H1 (cell line): ENCODE results near the gene MCUR1. TPM values are rescaled to one million over a fixed set of nuclear protein-coding genes. Genes with fewer than 3 reads are reported as not detected.

ENCODE experiments used
- CTCF ChIA-PET: fragments of 300-600 bp; sonication (Branson Sonifier 250); formaldehyde crosslinking; loops from one replicate; lab custom pipeline; 2021; ENCODE audit not compliant: partially characterized antibody; lab: Charles Lee
- POLR2A ChIA-PET: fragments of 300-600 bp; sonication (Branson Sonifier 250); formaldehyde crosslinking; loops from one replicate; lab custom pipeline; 2021; ENCODE audit warnings: inconsistent platforms; ENCODE audit not compliant: partially characterized antibody; lab: Charles Lee
- DNase-seq, 2 experiments: peaks; one replicate each; pipeline versions ENCODE4 v3.0.0 to v3.0.0-alpha.2; 2010 to 2022; ENCODE audit warnings: low spot score in 2 of 2, low read depth in 1 of 2, mixed read lengths in 1 of 2
- FAIRE-seq: peaks from 2 replicates; lab custom pipeline; 2011; peaks lifted over from hg19 to GRCh38; lab: Jason Lieb, UNC
- H2AFZ ChIP-seq: 2 replicates; pipeline ENCODE4 v1.8.1; 2012; ENCODE audit warnings: low read length, inconsistent platforms
- H2AK5ac ChIP-seq: 2 replicates; pipeline ENCODE4 v1.6.1; 2013; ENCODE audit warnings: low read depth, low read length
- H2BK120ac ChIP-seq: replicated peaks from 2 replicates; pipeline ENCODE3; 2013; ENCODE audit warnings: low read depth, low read length, inconsistent platforms
- H2BK12ac ChIP-seq: 2 replicates; pipeline ENCODE4 v1.6.1; 2013; ENCODE audit warnings: low read depth, low read length
- H2BK15ac ChIP-seq: 2 replicates; pipeline ENCODE4 v1.6.1; 2013; ENCODE audit warnings: low read length
- H2BK20ac ChIP-seq: 2 replicates; pipeline ENCODE4 v1.6.1; 2013; ENCODE audit warnings: low read length
- H2BK5ac ChIP-seq: 2 replicates; pipeline ENCODE4 v1.6.1; 2013; ENCODE audit warnings: low read depth, low read length
- H3K14ac ChIP-seq: 2 replicates; pipeline ENCODE4 v1.6.1; 2013; ENCODE audit warnings: inconsistent platforms; ENCODE audit not compliant: insufficient read length
- H3K18ac ChIP-seq: 2 replicates; pipeline ENCODE4 v1.6.1; 2013; ENCODE audit warnings: low read length; ENCODE audit errors: extremely low read depth
- H3K23ac ChIP-seq: 2 replicates; pipeline ENCODE4 v1.6.1; 2013; ENCODE audit warnings: inconsistent platforms; ENCODE audit not compliant: insufficient read length
- H3K23me2 ChIP-seq: 2 replicates; pipeline ENCODE4 v1.6.1; 2013; ENCODE audit warnings: low read depth, low read length
- H3K27ac ChIP-seq: 2 replicates; pipeline ENCODE4 v1.6.1; 2011; ENCODE audit warnings: low read depth, low read length, inconsistent platforms
- H3K27me3 ChIP-seq, 4 experiments: replicated peaks in 1 of 4; 1 replicate in 1 of 4; 2 replicates in 3 of 4; pipeline versions ENCODE4 v1.6.1 to v1.8.1; 2011 to 2013; ENCODE audit warnings: low read length in 3 of 4, mild to moderate bottlenecking in 3 of 4, inconsistent platforms in 2 of 4, mixed read lengths in 2 of 4, moderate library complexity in 1 of 4; ENCODE audit not compliant: control insufficient read depth in 3 of 4, insufficient read depth in 3 of 4; ENCODE audit errors: extremely low read depth in 1 of 4
- H3K36me3 ChIP-seq, 4 experiments: 2 replicates each; pipeline versions ENCODE4 v1.6.1 to v1.8.1; 2011 to 2013; ENCODE audit warnings: mild to moderate bottlenecking in 4 of 4, low read length in 3 of 4, moderate library complexity in 2 of 4, control low read depth in 1 of 4, inconsistent platforms in 1 of 4; ENCODE audit not compliant: insufficient read depth in 4 of 4, control insufficient read depth in 2 of 4
- H3K4ac ChIP-seq: replicated peaks from 2 replicates; pipeline ENCODE3; 2013; ENCODE audit warnings: low read length, low read depth, mixed read lengths, inconsistent platforms; ENCODE audit not compliant: insufficient read length
- H3K4me1 ChIP-seq, 4 experiments: replicated peaks in 1 of 4; 1 replicate in 1 of 4; 2 replicates in 3 of 4; pipeline versions ENCODE4 v1.6.1 to v1.8.1; 2011 to 2013; ENCODE audit warnings: low read length in 3 of 4, inconsistent platforms in 2 of 4, mixed read lengths in 1 of 4; ENCODE audit not compliant: insufficient read depth in 4 of 4, control insufficient read depth in 3 of 4
- H3K4me2 ChIP-seq, 2 experiments: 2 replicates each; pipeline versions ENCODE4 v1.6.1 to v1.8.1; 2011 to 2013; ENCODE audit warnings: low read depth in 2 of 2, low read length in 2 of 2, control low read depth in 1 of 2, inconsistent platforms in 1 of 2, mild to moderate bottlenecking in 1 of 2; ENCODE audit not compliant: insufficient read depth in 1 of 2
- H3K4me3 ChIP-seq, 4 experiments: fragments of 200-600, 300-600 bp in 1 of 4; sonication (generic), shearing (Covaris generic), sonication (Bioruptor Twin) in 1 of 4; 2 replicates each; pipeline versions ENCODE4 v1.5.1 to v1.8.1; 2011 to 2016; ENCODE audit warnings: low read length in 4 of 4, low read depth in 3 of 4, control low read depth in 2 of 4, inconsistent platforms in 2 of 4, mild to moderate bottlenecking in 2 of 4, mixed read lengths in 1 of 4, moderate library complexity in 1 of 4; ENCODE audit not compliant: insufficient read depth in 2 of 4; ENCODE audit errors: extremely low read depth in 1 of 4
- H3K56ac ChIP-seq: replicated peaks from 2 replicates; pipeline ENCODE3; 2013; ENCODE audit warnings: low read depth, mild to moderate bottlenecking, mixed read lengths, low read length, inconsistent platforms; ENCODE audit not compliant: insufficient read length
- H3K79me1 ChIP-seq: 2 replicates; pipeline ENCODE4 v1.6.1; 2013; ENCODE audit warnings: low read depth, low read length, control low read depth
- H3K79me2 ChIP-seq, 2 experiments: 2 replicates each; pipeline versions ENCODE4 v1.6.1 to v1.8.1; 2012 to 2013; ENCODE audit warnings: low read length in 2 of 2, mild to moderate bottlenecking in 2 of 2, inconsistent platforms in 1 of 2; ENCODE audit not compliant: insufficient read depth in 2 of 2, control insufficient read depth in 1 of 2
- H3K9ac ChIP-seq, 4 experiments: replicated peaks in 1 of 4; 1 replicate in 1 of 4; 2 replicates in 3 of 4; pipeline versions ENCODE4 v1.6.1 to v1.8.1; 2011 to 2013; ENCODE audit warnings: low read depth in 3 of 4, low read length in 3 of 4, control low read depth in 2 of 4, mild to moderate bottlenecking in 2 of 4, moderate library complexity in 2 of 4, inconsistent platforms in 1 of 4; ENCODE audit errors: extremely low read depth in 1 of 4
- H3K9me3 ChIP-seq, 2 experiments: 2 replicates each; pipeline versions ENCODE4 v1.6.1 to v1.8.1; 2012 to 2013; ENCODE audit warnings: mild to moderate bottlenecking in 2 of 2, moderate library complexity in 2 of 2, control low read depth in 1 of 2, inconsistent platforms in 1 of 2, low read depth in 1 of 2, low read length in 1 of 2, mixed read lengths in 1 of 2; ENCODE audit not compliant: insufficient read depth in 2 of 2
- H4K20me1 ChIP-seq, 2 experiments: replicated peaks in 1 of 2; 2 replicates each; pipeline versions ENCODE3 to v1.8.1; 2011 to 2013; ENCODE audit warnings: inconsistent platforms in 2 of 2, low read length in 2 of 2, mild to moderate bottlenecking in 1 of 2; ENCODE audit not compliant: insufficient read depth in 2 of 2, control insufficient read depth in 1 of 2
- H4K5ac ChIP-seq: 2 replicates; pipeline ENCODE4 v1.6.1; 2013; ENCODE audit warnings: low read length, low read depth, mixed read lengths, inconsistent platforms; ENCODE audit not compliant: insufficient read length
- H4K8ac ChIP-seq: 2 replicates; pipeline ENCODE4 v1.8.0; 2013; ENCODE audit warnings: mild to moderate bottlenecking, moderate library complexity, low read length, inconsistent platforms; ENCODE audit not compliant: insufficient read depth; ENCODE audit errors: extremely low read depth
- H4K91ac ChIP-seq: replicated peaks from 2 replicates; pipeline ENCODE3; 2013; ENCODE audit warnings: low read length, mixed read lengths, inconsistent platforms; ENCODE audit not compliant: insufficient read length
- CTBP2 ChIP-seq: IDR thresholded peaks from 2 replicates; pipeline ENCODE4 v1.7.0; 2011; ENCODE audit warnings: borderline replicate concordance, mild to moderate bottlenecking, moderate library complexity, mixed read lengths, low read length; ENCODE audit not compliant: insufficient read depth, insufficient read length
- HDAC2 ChIP-seq, 2 experiments: fragments of 300-600 bp in 1 of 2; sonication (generic) in 1 of 2; IDR thresholded peaks; 2 replicates each; pipeline ENCODE4 v1.6.1; 2011 to 2012; ENCODE audit warnings: low read depth in 2 of 2, low read length in 2 of 2, mild to moderate bottlenecking in 2 of 2, moderate library complexity in 2 of 2, borderline replicate concordance in 1 of 2, inconsistent platforms in 1 of 2
- KDM4A ChIP-seq: IDR thresholded peaks from one replicate; pipeline ENCODE4 v1.7.1; 2012; ENCODE audit warnings: low read depth, mild to moderate bottlenecking, moderate library complexity, low read length, inconsistent platforms; ENCODE audit not compliant: severe bottlenecking
- KDM5A ChIP-seq: fragments of 200-600 bp; IDR thresholded peaks from 2 replicates; pipeline ENCODE4 v1.7.1; 2012; ENCODE audit warnings: mild to moderate bottlenecking, low read length, inconsistent platforms, mixed read lengths
- MAFK ChIP-seq: IDR thresholded peaks from 2 replicates; pipeline ENCODE4 v1.6.1; 2012; ENCODE audit warnings: low read depth, mild to moderate bottlenecking, improper control_type of control experiment, low read length
- NANOG ChIP-seq: IDR thresholded peaks from 2 replicates; pipeline ENCODE4 v1.6.1; 2011; ENCODE audit warnings: low read length, low read depth, mild to moderate bottlenecking, inconsistent platforms; ENCODE audit not compliant: insufficient read depth, poor library complexity, severe bottlenecking
- RXRA ChIP-seq: IDR thresholded peaks from 2 replicates; pipeline ENCODE4 v1.6.1; 2011; ENCODE audit warnings: low read depth, mild to moderate bottlenecking, low read length, moderate library complexity; ENCODE audit not compliant: insufficient read depth
- SRF ChIP-seq: IDR thresholded peaks from 2 replicates; pipeline ENCODE4 v1.6.1; 2011; ENCODE audit warnings: mild to moderate bottlenecking, low read depth, low read length, moderate library complexity
- TAF7 ChIP-seq: optimal IDR thresholded peaks from 2 replicates; pipeline ENCODE3; 2011; ENCODE audit warnings: low read depth, mild to moderate bottlenecking, inconsistent platforms, low read length, moderate library complexity, borderline replicate concordance
- WGBS, 2 experiments: shearing (Covaris generic) in 1 of 2; methylation state at CpG; one replicate each; pipeline versions ENCODE4 v1.1.6 to v1.1.7; 2013 to 2015; ENCODE audit warnings: low lambda C conversion rate in 2 of 2, mixed read lengths in 2 of 2, inconsistent platforms in 1 of 2, low coverage in 1 of 2, missing lambda C conversion rate in 1 of 2; ENCODE audit not compliant: insufficient replicate concordance in 2 of 2, insufficient coverage in 1 of 2, insufficient read length in 1 of 2; ENCODE audit errors: extremely low coverage in 1 of 2, missing lambda C conversion rate in 1 of 2; 5-methylcytosine and 5-hydroxymethylcytosine counted together
- polyA plus RNA-seq, 7 experiments: library from polyadenylated mRNA; depleted of rRNA in 3 of 7; stranded (reverse) in 5 of 7; unstranded in 2 of 7; fragments of >200 nt in 5 of 7; fragments of 200-250 nt in 2 of 7; gene quantifications; 1 replicate in 5 of 7; 2 replicates in 1 of 7; 4 replicates in 1 of 7; pipeline versions ENCODE4 v1.2.1 to v1.2.3, GENCODE V29; 2011 to 2013; ENCODE audit warnings: missing spikeins in 2 of 7, mixed read lengths in 2 of 7
- total RNA-seq: library from RNA; stranded (reverse); fragmentation: NEBNext Ultra II Directional; extraction: Animal tissue kit (Norgen Biotek cat#: 25700); gene quantifications from 2 replicates; pipeline ENCODE4 v1.2.1, GENCODE V29; 2021
- TF ChIP-seq, protein P1 (sequence below): IDR thresholded peaks from 2 replicates; pipeline ENCODE4 v1.6.1; 2012; ENCODE audit warnings: low read length, inconsistent platforms

The MCUR1 gene
- total and polyA plus RNA-seq, 2 of the 8 experiments (the other 6 are each of a cell fraction or from before 2014, with no cell fraction given): 9.6 to 37.3 TPM

GRCh38 chr6:13841936-13842335 is 27.6 kb upstream of the MCUR1 start:
- H3K14ac ChIP-seq: no peak overlapping the region
- no peak overlapping the region; the same call in 1 of the 2 replicates for H2BK5ac ChIP-seq
- ChIA-PET POLR2A (interaction anchor here (0.8 to 1.1 kb wide), 4 partner anchors 9 to 30 kb away, joined by 3 to 4 read pairs (median 3); no protein-coding TSS in a partner anchor), CTCF (interaction anchor here (1.1 to 2.6 kb wide), 2 partner anchors 14 to 225 kb away, joined by 4 to 7 read pairs; no protein-coding TSS in a partner anchor)
- H4K20me1 ChIP-seq: no peaks in the 10 kb centered on the region
- no peak overlapping the region for H3K4me2 ChIP-seq
- H3K56ac ChIP-seq: no peak overlapping the region
- no peak overlapping the region for H2BK15ac ChIP-seq
- DNase-seq (no peak), FAIRE-seq (no peak)
- H4K5ac ChIP-seq: no peak overlapping the region
- H2AK5ac ChIP-seq: no peak overlapping the region
- H4K91ac ChIP-seq: no peak overlapping the region
- H2BK12ac ChIP-seq: no peak overlapping the region
- no peak overlapping the region for H3K27ac ChIP-seq
- no peak overlapping the region for H3K23ac ChIP-seq
- H3K9me3 ChIP-seq: no peaks in the 10 kb centered on the region
- no peak overlapping the region for H2BK20ac ChIP-seq
- H3K4me3 ChIP-seq: no peak overlapping the region
- no peaks in the 10 kb centered on the region for H3K23me2 ChIP-seq
- H3K4me1 ChIP-seq: peaks cover 0 to 8% (median 0%) of the 10 kb centered on the region in 4 experiments; a peak in 3 of 7 replicates
- no peaks in the 10 kb centered on the region for H3K27me3 ChIP-seq
- H3K79me2 ChIP-seq: no peaks in the 10 kb centered on the region
- H3K18ac ChIP-seq: no peak overlapping the region
- no peak overlapping the region for H2BK120ac ChIP-seq
- 87% methylated on average over 5 of the region's 5 CpGs; no CpG with 5 or more reads in 1 of the 2 experiments for WGBS, 2 experiments
- no peaks in the 10 kb centered on the region for H3K79me1 ChIP-seq
- H3K36me3 ChIP-seq: no peaks in the 10 kb centered on the region
- TF ChIP-seq KDM5A (no peak), NANOG (no peak), KDM4A (no peak), HDAC2 (IDR thresholded peaks at IDR 0.05; ENCODE audit: borderline replicate concordance in 1 of 2, low read depth in 2 of 2, low read length in 2 of 2) (no peak), TAF7 (no peak), RXRA (no peak), CTBP2 (no peak), MAFK (no peak), SRF (no peak)
- TF ChIP-seq, protein P1, sequence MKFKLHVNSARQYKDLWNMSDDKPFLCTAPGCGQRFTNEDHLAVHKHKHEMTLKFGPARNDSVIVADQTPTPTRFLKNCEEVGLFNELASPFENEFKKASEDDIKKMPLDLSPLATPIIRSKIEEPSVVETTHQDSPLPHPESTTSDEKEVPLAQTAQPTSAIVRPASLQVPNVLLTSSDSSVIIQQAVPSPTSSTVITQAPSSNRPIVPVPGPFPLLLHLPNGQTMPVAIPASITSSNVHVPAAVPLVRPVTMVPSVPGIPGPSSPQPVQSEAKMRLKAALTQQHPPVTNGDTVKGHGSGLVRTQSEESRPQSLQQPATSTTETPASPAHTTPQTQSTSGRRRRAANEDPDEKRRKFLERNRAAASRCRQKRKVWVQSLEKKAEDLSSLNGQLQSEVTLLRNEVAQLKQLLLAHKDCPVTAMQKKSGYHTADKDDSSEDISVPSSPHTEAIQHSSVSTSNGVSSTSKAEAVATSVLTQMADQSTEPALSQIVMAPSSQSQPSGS: no peak
- H2AFZ ChIP-seq: 0 out of 2 replicates have a peak overlapping the region, but pooled peaks have one; percentile 19
- no peak overlapping the region for H4K8ac ChIP-seq
- no peak overlapping the region for H3K9ac ChIP-seq
- no peak overlapping the region for H3K4ac ChIP-seq
